ENCODE results near the gene DRD2.

DRD2 gene

GRCh38 chr11:113481672-113482071 lies 6.5 kb upstream of the DRD2 start:
- Histone ChIP-seq H3K4me1 (ENCODE audit: insufficient read depth, insufficient read length) (no peaks in the 10 kb centered on the region), H3K36me3 (ENCODE audit: insufficient read depth, insufficient read length, low read length) (no peaks in the 10 kb centered on the region), H3K9ac (ENCODE audit: insufficient read length, low read depth) (no peak overlapping the region), H3K4me3 (ENCODE audit: insufficient read length, low read depth) (no peak overlapping the region), H3K9me3 (ENCODE audit: insufficient read depth, low read length) (no peaks in the 10 kb centered on the region), H3K27me3 (ENCODE audit: insufficient read depth, insufficient read length) (peaks cover 6% of the 10 kb centered on the region)
- DNase-seq (ENCODE audit: low read depth, low spot score): no peak
- TF ChIP-seq ZNF274 (IDR thresholded peaks at IDR 0.05; ENCODE audit: low read depth, low read length): no peak
- TF ChIP-seq YY1 (IDR thresholded peaks at IDR 0.05; ENCODE audit: insufficient read depth, insufficient read length): no peak
- TF ChIP-seq SUZ12 (IDR thresholded peaks at IDR 0.05; ENCODE audit: extremely low read depth, insufficient read depth, insufficient read length): no peak

GRCh38 chr11:113481226-113481625 lies 6.0 kb upstream of the DRD2 start:
- Histone ChIP-seq H3K9ac (ENCODE audit: insufficient read length, low read depth) (no peak overlapping the region), H3K36me3 (ENCODE audit: insufficient read depth, insufficient read length, low read length) (no peaks in the 10 kb centered on the region), H3K27me3 (ENCODE audit: insufficient read depth, insufficient read length) (peaks cover 11% of the 10 kb centered on the region), H3K9me3 (ENCODE audit: insufficient read depth, low read length) (no peaks in the 10 kb centered on the region), H3K4me3 (ENCODE audit: insufficient read length, low read depth) (no peak overlapping the region), H3K4me1 (ENCODE audit: insufficient read depth, insufficient read length) (peaks cover under 1% of the 10 kb centered on the region)
- TF ChIP-seq YY1 (IDR thresholded peaks at IDR 0.05; ENCODE audit: insufficient read depth, insufficient read length) (no peak), ZNF274 (IDR thresholded peaks at IDR 0.05; ENCODE audit: low read depth, low read length) (no peak), SUZ12 (IDR thresholded peaks at IDR 0.05; ENCODE audit: extremely low read depth, insufficient read depth, insufficient read length) (no peak)
- DNase-seq (ENCODE audit: low read depth, low spot score): no peak

GRCh38 chr11:113477321-113477720 lies 2.1 kb upstream of the DRD2 start:
- Histone ChIP-seq H3K27me3 (ENCODE audit: insufficient read depth, insufficient read length) (peaks cover 44% of the 10 kb centered on the region), H3K36me3 (ENCODE audit: insufficient read depth, insufficient read length, low read length) (no peaks in the 10 kb centered on the region), H3K4me1 (ENCODE audit: insufficient read depth, insufficient read length) (peaks cover 5% of the 10 kb centered on the region), H3K9me3 (ENCODE audit: insufficient read depth, low read length) (no peaks in the 10 kb centered on the region), H3K9ac (ENCODE audit: insufficient read length, low read depth) (no peak overlapping the region), H3K4me3 (ENCODE audit: insufficient read length, low read depth) (no peak overlapping the region)
- DNase-seq (ENCODE audit: low read depth, low spot score): no peak
- TF ChIP-seq YY1 (IDR thresholded peaks at IDR 0.05; ENCODE audit: insufficient read depth, insufficient read length) (no peak), SUZ12 (IDR thresholded peaks at IDR 0.05; ENCODE audit: extremely low read depth, insufficient read depth, insufficient read length) (no peak), ZNF274 (IDR thresholded peaks at IDR 0.05; ENCODE audit: low read depth, low read length) (no peak)

- no peak for TF ChIP-seq SUZ12 (IDR thresholded peaks at IDR 0.05; ENCODE audit: extremely low read depth, insufficient read depth, insufficient read length)
- TF ChIP-seq YY1 (IDR thresholded peaks at IDR 0.05; ENCODE audit: insufficient read depth, insufficient read length): no peak
- TF ChIP-seq ZNF274 (IDR thresholded peaks at IDR 0.05; ENCODE audit: low read depth, low read length): no peak
- Histone ChIP-seq H3K27me3 (ENCODE audit: insufficient read depth, insufficient read length) (peaks cover 52% of the 10 kb centered on the region), H3K36me3 (ENCODE audit: insufficient read depth, insufficient read length, low read length) (no peaks in the 10 kb centered on the region), H3K4me1 (ENCODE audit: insufficient read depth, insufficient read length) (peaks cover 5% of the 10 kb centered on the region), H3K9ac (ENCODE audit: insufficient read length, low read depth) (no peak overlapping the region), H3K4me3 (ENCODE audit: insufficient read length, low read depth) (no peak overlapping the region), H3K9me3 (ENCODE audit: insufficient read depth, low read length) (no peaks in the 10 kb centered on the region)
- DNase-seq (ENCODE audit: low read depth, low spot score): no peak
Observed at GRCh38 chr11:113476553-113476952, 1.4 kb upstream of the DRD2 start.

- TF ChIP-seq YY1 (IDR thresholded peaks at IDR 0.05; ENCODE audit: insufficient read depth, insufficient read length) (no peak), ZNF274 (IDR thresholded peaks at IDR 0.05; ENCODE audit: low read depth, low read length) (no peak), SUZ12 (IDR thresholded peaks at IDR 0.05; ENCODE audit: extremely low read depth, insufficient read depth, insufficient read length) (no peak)
- Histone ChIP-seq H3K4me1 (ENCODE audit: insufficient read depth, insufficient read length) (peaks cover 5% of the 10 kb centered on the region), H3K9me3 (ENCODE audit: insufficient read depth, low read length) (no peaks in the 10 kb centered on the region), H3K4me3 (ENCODE audit: insufficient read length, low read depth) (peak overlapping the region; percentile 32), H3K9ac (ENCODE audit: insufficient read length, low read depth) (no peak overlapping the region), H3K27me3 (ENCODE audit: insufficient read depth, insufficient read length) (peaks cover 55% of the 10 kb centered on the region), H3K36me3 (ENCODE audit: insufficient read depth, insufficient read length, low read length) (no peaks in the 10 kb centered on the region)
- peak; percentile 82 for DNase-seq (ENCODE audit: low read depth, low spot score)
Observed at GRCh38 chr11:113474362-113475159, 637 bp downstream of the DRD2 start.

- Histone ChIP-seq H3K4me3 (ENCODE audit: insufficient read length, low read depth) (no peak overlapping the region), H3K9me3 (ENCODE audit: insufficient read depth, low read length) (no peaks in the 10 kb centered on the region), H3K27me3 (ENCODE audit: insufficient read depth, insufficient read length) (peaks cover 55% of the 10 kb centered on the region), H3K4me1 (ENCODE audit: insufficient read depth, insufficient read length) (peaks cover 5% of the 10 kb centered on the region), H3K9ac (ENCODE audit: insufficient read length, low read depth) (no peak overlapping the region), H3K36me3 (ENCODE audit: insufficient read depth, insufficient read length, low read length) (no peaks in the 10 kb centered on the region)
- no peak for DNase-seq (ENCODE audit: low read depth, low spot score)
- TF ChIP-seq SUZ12 (IDR thresholded peaks at IDR 0.05; ENCODE audit: extremely low read depth, insufficient read depth, insufficient read length) (no peak), YY1 (IDR thresholded peaks at IDR 0.05; ENCODE audit: insufficient read depth, insufficient read length) (no peak), ZNF274 (IDR thresholded peaks at IDR 0.05; ENCODE audit: low read depth, low read length) (no peak)
Observed at GRCh38 chr11:113473983-113474361, 1.2 kb downstream of the DRD2 start.

- H3K9me3 ChIP-seq (ENCODE audit: insufficient read depth, low read length): no peaks in the 10 kb centered on the region
- TF ChIP-seq SUZ12 (IDR thresholded peaks at IDR 0.05; ENCODE audit: extremely low read depth, insufficient read depth, insufficient read length): no peak
- no peak for TF ChIP-seq ZNF274 (IDR thresholded peaks at IDR 0.05; ENCODE audit: low read depth, low read length)
- TF ChIP-seq YY1 (IDR thresholded peaks at IDR 0.05; ENCODE audit: insufficient read depth, insufficient read length): no peak
- no peaks in the 10 kb centered on the region for H3K36me3 ChIP-seq (ENCODE audit: insufficient read depth, insufficient read length, low read length)
- no peak for DNase-seq (ENCODE audit: low read depth, low spot score)
- peaks cover 5% of the 10 kb centered on the region for H3K4me1 ChIP-seq (ENCODE audit: insufficient read depth, insufficient read length)
- H3K9ac ChIP-seq (ENCODE audit: insufficient read length, low read depth): no peak overlapping the region
- H3K27me3 ChIP-seq (ENCODE audit: insufficient read depth, insufficient read length): peaks cover 55% of the 10 kb centered on the region
- no peak overlapping the region for H3K4me3 ChIP-seq (ENCODE audit: insufficient read length, low read depth)
Observed at GRCh38 chr11:113472471-113472870, 2.7 kb downstream of the DRD2 start.
